ENCODE data around the gene CXorf65.

GRCh38 chrX:71067712-71068043 is 38.9 kb downstream of the CXorf65 start:
- TF ChIP-seq CTCF (IDR thresholded peaks at IDR 0.05), result no peak
- no peak for TF ChIP-seq POLR2A (IDR thresholded peaks at IDR 0.05)

Measured in heart left ventricle (tissue), 13 donors.